ENCODE results near the gene ADCY9.
"Not testable (repeated sequence)": the region's sequence is repeated elsewhere in the genome, so short reads cannot be mapped to it uniquely, and the experiment has no call there.

Gene ADCY9

DNA sequence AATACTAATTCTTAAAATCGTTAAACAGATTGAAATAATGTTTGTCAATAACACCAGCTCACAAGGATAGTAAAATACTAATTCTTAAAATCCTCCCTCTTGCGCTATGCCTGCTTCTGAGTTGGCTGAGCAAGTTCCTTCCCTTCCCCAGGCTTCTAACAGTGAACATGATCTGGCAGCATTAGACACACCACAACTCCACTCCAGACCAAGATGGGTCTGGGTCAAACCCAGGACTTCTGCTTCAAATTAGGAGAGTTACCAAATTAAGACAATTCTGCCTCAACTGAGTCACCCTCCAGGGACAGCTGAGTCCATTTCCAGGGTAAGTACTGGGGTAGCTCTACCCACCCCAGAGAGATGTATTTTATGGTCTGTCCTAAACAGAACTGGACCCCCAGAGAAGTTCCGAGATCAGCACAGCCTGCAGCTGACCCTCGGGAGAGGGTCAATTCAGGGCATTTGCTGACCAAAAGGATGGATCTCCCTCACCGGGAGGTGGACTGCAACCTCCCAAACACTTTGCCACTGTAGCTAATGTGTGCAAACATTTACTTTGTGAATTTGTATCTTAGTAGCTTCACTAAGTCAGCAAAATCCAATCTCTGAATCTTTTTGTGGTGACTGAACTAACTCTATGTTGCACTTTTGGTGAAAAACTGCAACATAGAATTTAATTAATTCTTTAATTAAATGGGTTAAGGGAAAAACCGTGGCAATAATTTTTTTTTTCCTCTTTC is 48.8 kb downstream of the ADCY9 start:
- DNase-seq (ENCODE audit: low read depth): no peak

DNA sequence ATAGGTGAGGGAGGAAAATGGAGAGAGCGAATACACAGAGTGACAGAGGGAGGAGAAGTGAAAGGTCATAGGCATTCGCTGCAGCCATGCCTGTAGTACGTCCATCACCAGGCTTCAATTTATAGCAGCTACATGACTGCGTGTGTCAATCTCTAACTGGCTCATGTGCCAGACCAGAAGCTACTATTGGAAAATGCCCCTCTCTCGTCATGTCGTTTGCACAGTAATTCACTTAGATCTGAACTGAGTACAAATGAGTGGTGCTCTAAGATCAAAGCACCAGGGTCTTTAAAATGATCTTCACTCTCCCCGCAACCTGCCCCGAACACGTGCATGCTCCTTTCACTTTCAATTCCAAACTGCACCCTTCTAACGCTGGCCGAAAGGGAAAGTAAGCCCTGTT is 51.3 kb downstream of the ADCY9 start:
- no peak for DNase-seq (ENCODE audit: low read depth)

DNA sequence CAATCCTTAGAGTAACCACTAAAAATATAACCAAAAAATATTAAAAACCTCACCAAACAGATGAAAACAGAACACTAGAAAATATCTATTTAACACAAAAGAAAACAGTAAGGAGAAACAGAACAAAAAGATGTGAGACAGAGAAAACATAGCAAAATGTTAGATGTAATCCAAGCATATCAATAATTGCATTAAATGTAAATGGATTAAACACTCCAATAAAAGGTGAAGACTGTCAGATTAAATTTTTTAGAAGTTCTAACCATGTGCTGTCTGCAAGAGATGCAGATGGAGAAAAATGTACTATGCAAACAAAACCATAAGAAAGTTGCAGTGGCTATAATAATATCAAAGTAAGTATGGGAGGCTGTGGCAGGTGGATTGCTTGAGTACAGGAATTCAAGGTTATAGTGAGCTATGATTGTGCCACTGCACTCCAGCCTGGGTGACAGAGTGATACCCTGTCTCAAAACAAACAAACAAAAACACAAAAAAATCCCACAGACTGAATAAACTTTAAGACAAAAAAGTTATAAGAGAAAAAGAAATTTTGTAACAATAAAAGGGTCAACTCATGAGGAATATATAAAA is 53.9 kb downstream of the ADCY9 start:
- no peak for DNase-seq (ENCODE audit: low read depth)

DNA sequence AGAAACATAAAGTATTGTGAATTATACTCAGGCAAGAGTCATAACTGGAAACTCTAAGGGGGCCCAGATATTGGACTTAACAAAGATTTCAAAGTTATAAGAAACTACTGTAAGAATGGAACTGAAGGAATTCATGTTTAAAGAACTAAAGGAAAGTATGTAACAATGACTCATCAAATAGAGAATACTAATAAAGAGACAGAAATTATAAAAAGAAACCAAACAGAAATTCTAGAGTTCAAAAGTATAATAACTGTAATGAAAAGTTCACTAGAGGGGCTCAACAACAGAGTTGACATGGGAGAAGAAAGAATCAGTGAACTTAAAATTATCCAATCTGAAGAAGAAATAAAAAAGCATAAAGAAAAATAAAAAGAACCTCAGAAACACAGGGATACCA is 55.4 kb downstream of the ADCY9 start:
- no peak for DNase-seq (ENCODE audit: low read depth)

DNA sequence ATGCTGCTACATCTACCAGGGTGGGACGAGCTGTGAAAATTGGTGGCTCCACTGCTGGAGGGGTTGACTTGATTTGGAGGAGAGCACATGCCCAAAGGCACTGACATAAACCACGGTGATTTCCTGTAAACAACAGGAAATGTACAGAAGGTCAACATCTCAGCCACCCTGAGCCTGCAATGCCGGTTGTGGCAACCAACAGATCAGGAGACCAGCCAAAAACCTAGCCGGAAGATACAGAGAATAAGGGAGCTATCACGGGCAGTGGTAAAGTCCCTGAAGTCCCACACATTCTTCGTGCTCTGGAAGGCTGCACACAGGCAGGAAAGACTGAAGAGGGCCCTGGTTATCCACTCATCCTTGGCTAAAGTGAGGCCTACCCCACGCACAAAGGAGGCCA is 56.2 kb downstream of the ADCY9 start:
- DNase-seq (ENCODE audit: low read depth): no peak

DNA sequence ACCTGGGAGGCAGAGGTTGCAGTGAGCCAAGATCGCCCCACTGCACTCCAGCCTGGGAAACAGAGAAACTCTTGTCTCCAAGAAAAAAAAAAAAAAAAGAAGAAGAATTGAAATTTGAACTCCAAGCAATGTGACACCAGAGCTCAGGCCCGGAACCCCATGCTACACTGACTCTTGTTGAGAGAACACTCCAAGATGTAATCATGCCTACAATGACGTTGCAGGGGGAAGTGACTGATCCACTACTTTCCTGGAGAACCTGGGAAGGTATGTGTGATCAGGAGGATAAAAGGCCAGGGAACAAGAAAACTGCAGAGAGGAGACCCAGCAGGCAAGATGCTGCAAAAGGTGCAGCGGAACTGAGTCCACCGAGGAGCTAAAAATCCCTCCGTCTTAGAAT is 57.9 kb downstream of the ADCY9 start:
- DNase-seq (ENCODE audit: low read depth): no peak

DNA sequence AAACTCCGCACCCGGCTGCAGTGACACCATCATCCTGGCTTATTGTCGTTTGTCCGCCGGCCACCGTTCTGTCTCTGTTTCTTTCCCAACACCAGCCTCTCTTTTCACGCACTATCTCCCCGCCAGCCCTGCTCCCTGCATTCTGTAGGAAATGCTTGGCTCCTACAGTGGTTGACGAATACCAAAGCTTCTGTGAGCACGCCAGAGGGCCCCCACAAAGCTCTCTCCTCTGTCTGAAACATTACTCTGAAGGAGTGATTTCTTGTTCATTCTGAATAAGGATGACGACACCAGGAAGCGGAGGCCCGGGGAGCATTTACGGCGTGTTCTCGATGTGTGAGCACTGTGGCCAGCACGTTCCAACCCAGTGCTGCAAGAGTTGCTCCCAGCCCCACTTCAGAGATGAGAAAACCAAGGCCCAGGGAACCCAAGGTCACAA is 58.8 kb downstream of the ADCY9 start:
- DNase-seq (ENCODE audit: low read depth): no peak

DNA sequence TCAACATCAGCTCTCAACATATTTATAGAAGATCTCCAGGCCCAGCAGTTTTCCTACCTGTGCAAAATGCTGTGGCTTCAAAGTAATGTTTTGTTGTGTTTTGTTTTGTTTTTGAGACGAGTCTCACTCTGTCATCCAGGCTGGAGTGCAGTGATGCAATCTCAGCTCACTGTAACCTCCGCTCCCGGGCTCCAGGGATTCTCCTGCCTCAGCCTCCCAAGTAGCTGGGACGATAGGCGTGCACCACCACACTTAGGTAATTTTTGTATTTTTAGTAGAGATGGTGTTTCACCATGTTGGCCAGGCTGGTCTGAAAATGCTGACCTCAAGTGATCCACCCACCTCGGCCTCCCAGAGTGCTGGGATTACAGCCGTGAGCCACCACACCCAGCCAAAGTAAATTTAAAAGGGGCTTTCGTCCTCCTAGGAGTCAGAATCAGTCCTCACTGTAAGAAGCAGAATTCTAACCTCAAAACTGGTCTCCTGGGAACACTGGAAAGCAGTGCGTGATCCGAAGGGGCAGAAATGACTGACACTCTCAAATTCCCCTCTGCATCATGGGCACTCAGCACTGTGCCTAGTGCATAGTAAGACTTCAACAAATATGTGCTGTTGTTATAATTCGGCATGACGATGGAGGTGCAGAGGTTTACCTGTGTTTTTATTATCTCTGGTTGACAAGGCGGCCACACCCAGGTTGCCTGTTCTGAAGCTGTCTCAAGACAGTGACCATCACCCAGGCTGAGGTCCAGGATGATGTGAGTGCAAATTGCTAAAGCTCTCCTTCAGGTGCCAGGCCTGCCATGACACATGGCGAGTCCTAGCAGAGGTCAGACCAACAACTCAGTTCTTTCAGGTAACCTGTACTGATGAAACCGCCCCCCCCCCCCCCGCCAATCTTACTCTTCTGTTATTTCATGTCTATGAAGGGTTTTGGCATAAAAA is 59.8 kb downstream of the ADCY9 start:
- DNase-seq (ENCODE audit: low read depth): no peak

DNA sequence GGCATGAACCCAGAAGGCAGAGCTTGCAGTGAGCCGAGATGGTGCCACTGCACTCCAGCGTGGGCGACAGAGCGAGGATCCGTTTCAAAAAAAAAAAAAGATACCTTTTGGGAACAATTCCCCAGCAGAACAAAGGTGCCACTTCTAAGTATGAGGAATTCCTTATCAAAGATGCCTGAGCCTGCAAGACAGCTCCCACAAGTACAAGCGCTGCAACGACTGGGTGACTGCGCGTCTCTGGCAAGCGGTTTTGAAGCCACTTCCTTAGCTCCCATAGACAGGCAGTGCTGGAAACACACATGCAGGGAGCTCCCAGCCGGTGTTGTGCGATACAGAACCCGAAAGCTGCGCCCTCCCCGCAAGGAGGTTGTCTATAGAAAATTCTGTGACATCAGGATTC is 60.5 kb downstream of the ADCY9 start:
- DNase-seq (ENCODE audit: low read depth): no peak

DNA sequence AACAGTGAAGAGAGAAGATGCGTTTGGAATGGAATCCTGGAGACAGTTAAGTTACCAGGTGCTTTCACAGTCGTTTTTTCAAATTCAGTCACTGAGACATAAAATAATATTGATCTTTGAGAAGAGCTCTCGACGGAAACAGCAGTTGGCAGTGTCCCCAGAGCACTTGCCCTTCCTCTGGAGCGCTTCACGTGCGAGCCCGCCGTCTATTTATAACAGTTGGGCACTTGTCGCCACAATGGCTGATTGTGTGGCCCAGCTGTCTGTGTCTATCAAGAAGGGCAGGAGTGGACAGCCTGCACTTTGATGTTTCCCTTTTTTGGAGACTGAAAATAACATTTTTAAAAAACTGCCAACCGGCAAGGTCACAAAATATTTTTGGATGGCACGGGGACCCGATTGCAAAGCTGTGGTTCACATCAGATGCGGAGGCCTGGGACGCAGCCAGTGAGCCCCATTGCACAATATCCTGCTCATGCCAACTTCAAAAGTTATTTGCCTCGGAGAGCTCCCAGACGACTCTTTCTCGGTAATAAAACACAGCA is 62.9 kb downstream of the ADCY9 start:
- DNase-seq (ENCODE audit: low read depth): no peak

DNA sequence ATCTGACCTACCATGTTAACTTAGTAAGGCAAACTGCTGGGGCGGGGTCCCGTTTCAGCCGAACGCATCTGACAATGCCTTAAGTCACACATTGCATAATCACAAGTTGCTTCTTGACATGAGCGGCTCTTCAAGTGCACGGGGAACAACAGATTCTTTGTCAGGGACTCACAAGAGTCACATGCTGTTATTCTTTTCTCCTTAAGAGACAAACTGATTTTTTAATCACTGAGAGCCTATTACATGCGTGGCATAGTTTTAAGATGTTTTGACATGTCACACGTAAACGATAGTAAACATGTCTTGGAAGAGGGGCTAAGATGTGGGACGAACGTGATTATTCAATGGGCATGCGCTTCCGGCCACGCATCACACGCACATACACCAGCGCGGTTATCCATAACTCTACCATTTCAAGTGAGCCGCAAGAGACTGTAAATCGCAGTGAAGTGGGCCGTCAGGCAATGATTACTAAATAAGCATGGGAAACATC is 63.4 kb downstream of the ADCY9 start:
- DNase-seq (ENCODE audit: low read depth): no peak

DNA sequence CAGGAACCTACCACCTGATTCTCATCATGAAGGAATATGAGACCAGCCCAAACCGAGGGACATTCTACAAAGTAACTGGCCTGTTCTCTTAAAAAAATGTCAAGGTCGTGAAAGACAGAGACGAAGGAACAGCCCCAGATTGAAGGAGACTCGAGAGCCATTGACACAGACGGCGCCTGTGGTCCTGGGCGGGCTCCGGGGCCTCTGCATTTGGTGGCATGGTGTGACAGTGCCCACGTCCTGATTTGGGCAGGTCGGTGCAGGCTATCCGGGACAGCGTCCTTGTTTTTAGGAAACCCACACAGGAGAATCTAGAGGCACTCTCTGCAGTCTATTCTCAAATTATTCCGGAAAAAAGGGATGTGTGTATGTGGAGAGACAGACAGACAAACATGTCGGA is 64.1 kb downstream of the ADCY9 start:
- no peak for DNase-seq (ENCODE audit: low read depth)

DNA sequence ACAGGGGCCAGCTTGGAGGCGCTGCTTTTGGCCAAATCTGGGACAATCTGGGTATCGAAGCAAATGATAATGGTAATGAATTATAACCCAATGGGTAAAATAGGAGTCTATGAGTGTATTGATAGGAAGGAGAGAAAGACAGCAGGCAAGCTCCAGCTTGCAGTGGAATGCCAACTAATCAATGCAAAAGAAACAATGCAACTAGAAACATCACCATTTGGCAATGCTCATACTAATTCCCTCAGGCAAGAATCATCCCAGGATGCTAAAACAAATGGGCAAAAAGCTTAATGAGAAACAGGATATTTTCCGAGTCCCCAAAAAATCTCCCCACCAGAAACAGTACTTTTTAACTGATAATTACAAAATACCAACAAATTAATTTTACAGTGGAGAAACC is 64.7 kb downstream of the ADCY9 start:
- DNase-seq (ENCODE audit: low read depth): no peak

DNA sequence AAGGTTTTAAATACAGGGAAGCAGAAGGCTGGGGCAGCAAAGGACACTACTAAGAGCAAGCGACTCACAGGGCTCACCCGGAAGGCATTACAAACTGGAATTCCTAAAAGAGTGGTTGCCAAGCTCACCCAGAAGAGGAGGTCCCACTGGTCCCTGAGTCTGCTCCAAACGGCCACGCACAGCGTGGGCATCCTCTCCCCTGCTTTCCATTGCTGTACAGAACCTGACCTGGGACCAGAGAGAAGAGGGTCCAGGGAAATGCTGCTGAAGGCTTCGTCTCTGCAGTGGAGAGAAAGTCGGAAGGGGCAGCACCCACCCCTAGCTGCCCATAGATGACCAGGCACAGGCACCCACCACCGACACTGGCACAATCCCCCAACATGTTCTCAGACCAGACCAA is 67.2 kb downstream of the ADCY9 start:
- no peak for DNase-seq (ENCODE audit: low read depth)

DNA sequence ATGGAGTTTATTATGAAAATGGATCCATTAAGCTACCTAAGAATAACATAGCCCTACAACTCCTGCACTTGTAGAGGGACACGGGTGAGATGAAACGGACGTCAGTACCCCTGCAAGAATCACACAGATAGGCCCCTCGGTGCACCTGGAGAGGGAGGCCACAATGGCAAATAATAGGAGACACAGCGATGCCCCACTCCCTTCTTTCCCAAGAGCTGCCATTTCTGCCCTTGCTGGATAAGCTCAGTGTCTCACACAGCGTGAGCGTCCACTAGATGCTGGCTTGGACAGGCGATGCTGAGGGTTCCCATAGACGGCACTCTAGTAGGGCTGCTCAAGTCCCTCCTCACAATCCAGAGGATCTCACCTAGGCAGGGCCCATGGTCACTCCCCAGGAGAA is 67.8 kb downstream of the ADCY9 start:
- no peak for DNase-seq (ENCODE audit: low read depth)

DNA sequence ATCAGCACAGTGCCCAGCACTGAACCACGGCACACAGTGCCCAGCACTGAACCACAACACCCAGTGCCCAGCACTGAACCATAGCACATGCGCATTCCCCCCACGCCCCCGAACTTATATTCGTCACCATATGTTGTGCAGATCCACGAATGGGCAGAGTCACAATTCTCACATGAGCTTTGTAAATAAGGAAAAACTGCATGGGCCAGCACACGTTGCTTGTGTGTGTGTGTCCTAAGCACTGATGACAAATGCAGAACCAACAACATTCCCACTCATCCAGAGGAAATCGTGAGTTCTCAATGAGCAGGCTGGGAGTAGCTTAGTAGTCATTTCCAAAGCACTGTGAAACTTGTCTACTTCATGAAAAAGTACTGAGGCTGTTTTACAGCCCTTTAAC is 70.0 kb downstream of the ADCY9 start:
- DNase-seq (ENCODE audit: low read depth): no peak

DNA sequence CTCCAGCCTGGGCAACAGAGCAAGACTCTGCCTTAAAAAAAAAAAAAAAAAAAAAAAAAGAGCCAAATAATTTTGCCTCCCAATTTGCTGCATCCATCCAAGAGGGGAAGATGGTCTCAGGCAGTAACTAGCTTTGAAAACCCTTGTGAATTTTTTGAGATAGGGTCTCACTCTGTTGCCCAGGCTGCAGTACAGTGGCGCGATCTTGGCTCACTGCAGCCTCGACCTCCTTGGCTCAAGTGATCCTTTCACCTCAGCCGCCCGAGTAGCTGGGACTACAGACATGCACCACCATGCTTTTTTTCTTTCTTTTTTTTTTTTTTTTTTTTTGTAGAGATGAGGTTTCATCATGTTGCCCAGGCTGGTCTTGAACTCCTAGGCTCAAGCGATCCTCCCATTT is 70.7 kb downstream of the ADCY9 start:
- not testable (repeated sequence) for DNase-seq (ENCODE audit: low read depth)

DNA sequence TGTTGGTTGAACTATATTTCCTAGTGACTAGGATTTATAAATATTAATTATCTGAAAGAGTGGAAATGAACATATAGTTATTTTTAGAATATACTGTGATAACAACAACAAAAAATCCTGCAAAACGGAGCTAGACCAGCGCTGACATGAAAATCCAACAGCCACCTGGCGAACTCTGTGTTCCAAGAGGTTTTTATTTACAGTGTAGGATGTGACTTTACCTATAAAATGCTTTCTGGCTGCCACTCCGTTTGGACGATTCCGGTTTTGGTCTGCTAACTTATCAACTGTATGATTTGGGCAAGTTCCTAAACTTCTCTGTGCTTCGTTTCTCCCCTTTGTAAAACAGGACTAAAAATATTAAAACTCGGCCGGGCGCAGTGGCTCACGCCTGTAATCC is 73.7 kb downstream of the ADCY9 start:
- DNase-seq (ENCODE audit: low read depth): no peak

DNA sequence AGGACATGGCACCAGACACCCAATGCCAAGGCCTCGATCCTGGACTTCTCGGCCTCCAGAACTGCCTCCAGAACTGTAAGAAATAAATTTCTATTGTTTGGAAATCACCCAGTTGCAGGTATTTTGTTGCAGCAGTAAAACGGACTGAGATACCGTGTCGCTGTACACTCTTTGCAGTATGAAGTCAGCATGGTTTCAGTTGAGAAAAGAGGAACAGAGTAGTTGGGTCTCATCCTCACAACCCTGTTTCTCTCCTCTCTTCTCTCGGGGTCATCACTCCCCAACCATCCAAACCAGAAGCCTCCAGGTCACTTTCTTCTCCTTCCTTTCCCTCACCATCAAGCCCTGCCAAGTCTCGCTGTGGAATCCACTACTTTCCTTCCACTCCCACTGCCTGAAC is 77.8 kb downstream of the ADCY9 start:
- DNase-seq (ENCODE audit: low read depth): no peak

DNA sequence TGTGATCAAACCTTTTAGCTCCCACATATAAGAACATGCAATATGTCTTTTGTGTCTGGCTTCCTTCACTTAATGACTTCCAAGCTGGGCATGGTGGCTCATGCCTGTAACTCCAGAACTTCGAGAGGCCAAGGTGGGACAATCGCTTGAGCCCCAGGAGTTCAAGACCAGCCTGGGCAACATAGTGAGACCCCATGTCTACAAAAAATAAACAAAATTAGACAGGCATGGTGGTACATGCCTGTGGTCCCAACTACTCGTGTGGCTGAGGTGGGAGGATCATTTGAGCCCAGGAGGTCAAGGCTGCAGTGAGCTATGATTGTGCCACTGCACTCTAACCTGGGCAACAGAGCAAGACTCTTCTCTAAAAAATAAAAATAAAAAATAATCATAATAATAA is 79.3 kb downstream of the ADCY9 start:
- DNase-seq (ENCODE audit: low read depth): not testable (repeated sequence)

DNA sequence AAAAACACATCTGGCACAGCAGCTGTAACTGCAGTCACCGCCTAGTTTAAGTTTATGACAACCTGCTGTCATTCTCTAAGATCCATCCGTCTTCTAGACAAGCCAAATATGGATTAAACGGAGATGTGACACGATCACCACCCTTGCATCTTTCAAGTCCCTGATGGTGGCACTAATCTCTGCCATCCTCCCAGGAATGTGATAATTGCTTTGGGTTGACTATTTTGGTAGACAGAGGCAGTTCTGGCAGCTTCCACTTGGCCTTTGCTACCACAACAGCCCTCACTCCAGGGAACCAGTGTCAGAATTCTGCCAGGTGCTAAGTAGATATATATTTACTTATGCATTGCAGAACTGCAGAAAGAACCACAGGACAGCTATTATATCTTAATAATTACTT is 81.3 kb downstream of the ADCY9 start:
- DNase-seq (ENCODE audit: low read depth): no peak

DNA sequence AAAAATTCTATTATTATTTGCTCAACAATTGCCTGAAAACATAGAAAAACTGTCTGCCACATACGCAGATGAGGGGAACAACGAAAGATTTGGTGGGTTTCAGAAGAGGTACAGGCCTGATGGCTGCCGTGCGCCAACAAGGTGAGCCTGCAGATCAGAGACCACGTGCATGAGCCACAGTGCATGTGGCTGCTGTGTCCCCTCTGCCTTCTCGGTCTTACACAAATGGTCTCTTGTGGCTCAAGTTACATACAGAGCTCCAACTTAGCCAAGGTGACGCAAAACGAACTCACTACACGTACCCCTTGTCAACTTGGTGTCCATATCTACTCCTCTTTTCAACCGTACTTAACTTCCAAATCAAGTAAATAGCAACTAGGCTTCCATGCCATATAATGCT is 82.3 kb downstream of the ADCY9 start:
- no peak for DNase-seq (ENCODE audit: low read depth)

DNA sequence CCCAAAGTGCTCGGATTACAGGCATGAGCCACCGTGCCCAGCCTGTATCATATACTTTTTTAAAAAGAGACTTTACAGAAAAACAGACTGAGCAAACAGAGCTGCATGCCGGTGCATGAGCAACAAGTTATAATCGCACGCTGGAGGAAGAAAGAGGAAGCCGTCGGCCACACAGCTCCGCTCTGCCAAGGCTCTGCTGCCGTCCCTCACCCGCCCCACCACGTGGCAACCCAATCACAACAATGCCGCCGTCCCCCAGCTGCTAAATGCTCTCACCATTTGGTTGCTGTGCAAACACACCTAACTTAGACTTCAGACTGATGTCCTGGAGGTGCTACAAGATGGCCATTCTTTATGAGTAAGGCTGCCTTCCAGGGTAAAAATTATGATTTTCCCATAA is 83.5 kb downstream of the ADCY9 start:
- DNase-seq (ENCODE audit: low read depth): no peak
